ENCODE data around the gene LCNL1.

- TF ChIP-seq CTCF (optimal IDR thresholded peaks at IDR 0.05 in 1 of 3, IDR thresholded peaks at IDR 0.05 in 1 of 3, conservative IDR thresholded peaks at IDR 0.05 in 1 of 3; ENCODE audit: extremely low read depth in 1 of 3, insufficient read depth in 2 of 3, low read length in 3 of 3) = no peak
- no peak for TF ChIP-seq EZH2 (IDR thresholded peaks at IDR 0.05; ENCODE audit: low read length)
Observed at GRCh38 chr9:137017071-137017470, 34.3 kb downstream of the LCNL1 start.
